Endothelial cell of umbilical vein (primary cell): ENCODE measurements around the gene CNST.

Experiments
- CTCF ChIP-seq, 2 donors: IDR thresholded peaks; 1 replicate in 1 of 2; 2 replicates in 1 of 2; pipeline ENCODE4 v1.5.1; 2011; ENCODE audit warnings: low read length in 2 of 2, mild to moderate bottlenecking in 2 of 2, moderate library complexity in 2 of 2, control low read depth in 1 of 2, inconsistent platforms in 1 of 2, low read depth in 1 of 2; ENCODE audit not compliant: insufficient read depth in 1 of 2; ENCODE audit errors: extremely low read depth in 1 of 2
- POLR2AphosphoS5 ChIP-seq: IDR thresholded peaks from 2 replicates; pipeline ENCODE4 v1.6.1; 2012; ENCODE audit warnings: low read depth, mild to moderate bottlenecking, control low read depth, low read length, moderate library complexity; ENCODE audit not compliant: insufficient read depth

- TF ChIP-seq POLR2AphosphoS5 (no peak), CTCF (IDR thresholded peaks at IDR 0.05; ENCODE audit: extremely low read depth in 1 of 2, insufficient read depth in 1 of 2, low read depth in 1 of 2, low read length in 2 of 2) (no peak)
These were observed 50.9 kb downstream of the CNST start for GRCh38 chr1:246617156-246617555.
